Tibial nerve (tissue), 4 donors: ENCODE measurements around the gene ACP1.

Source experiments
- EP300 ChIP-seq, 2 donors: sonication (generic); formaldehyde crosslinking; IDR thresholded peaks; one replicate each; pipeline ENCODE4 v1.6.1; 2017; ENCODE audit warnings: antibody characterized with exemption in 2 of 2, mild to moderate bottlenecking in 1 of 2
- POLR2A ChIP-seq, 2 donors: fragments of 450-650 bp; IDR thresholded peaks; one replicate each; pipeline ENCODE4 v1.6.1; 2017; ENCODE audit warnings: antibody characterized with exemption in 2 of 2, mild to moderate bottlenecking in 2 of 2, moderate library complexity in 2 of 2
- TF ChIP-seq, protein P1 (sequence below), 5 experiments: fragments of 200-600 bp in 3 of 5; fragments of 450-650 bp in 2 of 5; sonication (generic) in 3 of 5; IDR thresholded peaks; one replicate each; pipeline ENCODE4 v1.5.1; 2016 to 2019; ENCODE audit warnings: antibody characterized with exemption in 5 of 5, mild to moderate bottlenecking in 3 of 5, moderate library complexity in 2 of 5

DNA sequence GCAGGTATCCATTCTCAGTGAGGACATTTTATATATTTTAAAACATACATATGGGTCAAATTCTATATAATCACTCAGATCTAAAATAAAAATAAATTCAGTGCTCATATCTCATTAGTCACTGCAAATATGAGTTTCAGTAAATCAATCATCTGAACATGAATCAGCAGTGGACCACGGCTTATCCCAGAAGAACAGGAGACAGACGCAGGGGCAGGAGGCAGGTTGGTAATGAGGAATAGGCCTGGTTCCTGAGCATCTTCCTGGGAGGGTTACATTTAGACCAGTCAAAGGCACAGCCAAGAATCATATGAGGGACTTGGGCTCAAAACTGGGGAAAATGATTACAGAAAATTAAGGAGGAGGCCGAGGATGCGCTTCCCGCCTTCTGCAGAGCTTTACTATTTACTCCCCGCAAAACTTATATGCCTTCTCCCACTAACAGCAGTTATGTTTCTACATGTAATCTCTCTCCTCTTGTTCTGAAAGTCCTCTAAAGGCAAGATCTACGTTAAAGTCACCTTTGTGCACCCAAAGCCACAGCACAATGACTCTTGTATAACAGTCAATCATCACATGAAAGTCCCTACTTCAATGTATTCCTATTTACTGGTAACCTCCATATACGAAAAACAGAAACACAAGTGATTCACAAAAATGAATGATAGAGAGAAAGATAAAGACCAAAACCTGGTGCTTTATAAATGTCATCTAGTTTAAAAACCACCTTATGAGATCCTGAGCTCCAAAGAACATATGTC, 36.0 kb upstream of the ACP1 start:
- no peak for TF ChIP-seq POLR2A (IDR thresholded peaks at IDR 0.05)
- TF ChIP-seq, protein P1, sequence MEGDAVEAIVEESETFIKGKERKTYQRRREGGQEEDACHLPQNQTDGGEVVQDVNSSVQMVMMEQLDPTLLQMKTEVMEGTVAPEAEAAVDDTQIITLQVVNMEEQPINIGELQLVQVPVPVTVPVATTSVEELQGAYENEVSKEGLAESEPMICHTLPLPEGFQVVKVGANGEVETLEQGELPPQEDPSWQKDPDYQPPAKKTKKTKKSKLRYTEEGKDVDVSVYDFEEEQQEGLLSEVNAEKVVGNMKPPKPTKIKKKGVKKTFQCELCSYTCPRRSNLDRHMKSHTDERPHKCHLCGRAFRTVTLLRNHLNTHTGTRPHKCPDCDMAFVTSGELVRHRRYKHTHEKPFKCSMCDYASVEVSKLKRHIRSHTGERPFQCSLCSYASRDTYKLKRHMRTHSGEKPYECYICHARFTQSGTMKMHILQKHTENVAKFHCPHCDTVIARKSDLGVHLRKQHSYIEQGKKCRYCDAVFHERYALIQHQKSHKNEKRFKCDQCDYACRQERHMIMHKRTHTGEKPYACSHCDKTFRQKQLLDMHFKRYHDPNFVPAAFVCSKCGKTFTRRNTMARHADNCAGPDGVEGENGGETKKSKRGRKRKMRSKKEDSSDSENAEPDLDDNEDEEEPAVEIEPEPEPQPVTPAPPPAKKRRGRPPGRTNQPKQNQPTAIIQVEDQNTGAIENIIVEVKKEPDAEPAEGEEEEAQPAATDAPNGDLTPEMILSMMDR (IDR thresholded peaks at IDR 0.05), result no peak
- no peak for TF ChIP-seq EP300 (IDR thresholded peaks at IDR 0.05)
